RWPE2 (cell line): Measurements from ENCODE around the gene NID2.
A peak's percentile ranks its signal among the peaks of the same experiment; 100 is the strongest.

Experiments
- ATAC-seq: fragments of 200-7000 bp; cut with Tn5 transposase; 3 replicates; pipeline ENCODE4 v1.9.1; 2021; ENCODE audit warnings: low read depth
- DNase-seq: peaks from one replicate; pipeline ENCODE4 v3.0.0-alpha.2; 2020; ENCODE audit warnings: low spot score
- H3K27ac ChIP-seq: fragments of 450-650 bp; 2 replicates; pipeline ENCODE4 v1.5.1; 2017; ENCODE audit warnings: mild to moderate bottlenecking; ENCODE audit not compliant: poor library complexity, severe bottlenecking
- H3K27me3 ChIP-seq: fragments of 250-450 bp; sonication (Bioruptor Pico); 2 replicates; pipeline ENCODE4 v1.5.1; 2021; ENCODE audit warnings: mild to moderate bottlenecking, moderate library complexity; ENCODE audit not compliant: insufficient read depth, poor library complexity, severe bottlenecking
- H3K36me3 ChIP-seq: fragments of 250-450 bp; sonication (Bioruptor Pico); 2 replicates; pipeline ENCODE4 v1.5.1; 2020; ENCODE audit warnings: low read depth, mild to moderate bottlenecking, moderate library complexity
- H3K4me1 ChIP-seq: fragments of 250-450 bp; sonication (Bioruptor Pico); 2 replicates; pipeline ENCODE4 v1.5.1; 2021; ENCODE audit warnings: mild to moderate bottlenecking, moderate library complexity; ENCODE audit not compliant: insufficient read depth, poor library complexity, severe bottlenecking
- H3K4me3 ChIP-seq: fragments of 250-450 bp; sonication (Bioruptor Pico); 2 replicates; pipeline ENCODE4 v1.5.1; 2021; ENCODE audit warnings: mild to moderate bottlenecking, moderate library complexity; ENCODE audit not compliant: severe bottlenecking
- H3K9me3 ChIP-seq: fragments of 250-450 bp; sonication (Bioruptor Pico); 2 replicates; pipeline ENCODE4 v1.5.1; 2021; ENCODE audit warnings: mild to moderate bottlenecking, moderate library complexity; ENCODE audit not compliant: severe bottlenecking
- TF ChIP-seq, protein P1 (sequence below): fragments of 450-650 bp; IDR thresholded peaks from one replicate; pipeline ENCODE4 v1.5.1; 2017; ENCODE audit warnings: mild to moderate bottlenecking, moderate library complexity; ENCODE audit not compliant: poor library complexity, severe bottlenecking

Gene NID2

DNA sequence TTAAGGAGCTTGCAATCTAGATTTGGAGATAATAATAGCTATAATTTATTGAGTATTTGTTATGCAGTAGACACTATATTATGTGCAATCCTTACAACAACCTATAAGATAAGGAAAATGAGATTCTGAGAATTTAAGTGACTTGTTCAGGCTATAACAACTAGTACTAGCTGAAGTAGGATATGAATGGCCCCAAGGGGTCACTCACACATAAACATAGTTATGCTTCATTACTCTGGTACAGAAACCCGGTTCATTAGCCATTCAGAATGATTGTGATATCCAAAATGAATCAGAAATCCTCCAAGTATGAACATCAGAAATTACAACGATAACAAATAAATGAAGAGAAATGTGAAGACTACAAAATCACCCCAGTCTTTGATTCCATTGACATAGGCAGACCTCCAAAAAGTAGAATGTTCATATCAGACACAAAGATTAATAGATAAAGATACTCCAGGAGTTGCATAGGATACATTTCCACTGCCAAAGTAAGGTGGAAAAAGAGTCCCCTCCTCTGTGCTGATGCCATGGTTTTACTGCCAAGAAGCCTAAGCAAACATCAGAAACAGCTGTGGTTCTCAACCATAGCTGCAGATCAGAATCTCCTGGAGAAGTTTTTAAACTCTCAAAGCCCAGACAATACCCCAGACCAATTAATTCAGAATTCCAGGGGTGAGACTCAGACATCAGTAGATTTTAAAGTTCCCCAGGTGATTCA, 8.6 kb upstream of the NID2 start:
- TF ChIP-seq, protein P1, sequence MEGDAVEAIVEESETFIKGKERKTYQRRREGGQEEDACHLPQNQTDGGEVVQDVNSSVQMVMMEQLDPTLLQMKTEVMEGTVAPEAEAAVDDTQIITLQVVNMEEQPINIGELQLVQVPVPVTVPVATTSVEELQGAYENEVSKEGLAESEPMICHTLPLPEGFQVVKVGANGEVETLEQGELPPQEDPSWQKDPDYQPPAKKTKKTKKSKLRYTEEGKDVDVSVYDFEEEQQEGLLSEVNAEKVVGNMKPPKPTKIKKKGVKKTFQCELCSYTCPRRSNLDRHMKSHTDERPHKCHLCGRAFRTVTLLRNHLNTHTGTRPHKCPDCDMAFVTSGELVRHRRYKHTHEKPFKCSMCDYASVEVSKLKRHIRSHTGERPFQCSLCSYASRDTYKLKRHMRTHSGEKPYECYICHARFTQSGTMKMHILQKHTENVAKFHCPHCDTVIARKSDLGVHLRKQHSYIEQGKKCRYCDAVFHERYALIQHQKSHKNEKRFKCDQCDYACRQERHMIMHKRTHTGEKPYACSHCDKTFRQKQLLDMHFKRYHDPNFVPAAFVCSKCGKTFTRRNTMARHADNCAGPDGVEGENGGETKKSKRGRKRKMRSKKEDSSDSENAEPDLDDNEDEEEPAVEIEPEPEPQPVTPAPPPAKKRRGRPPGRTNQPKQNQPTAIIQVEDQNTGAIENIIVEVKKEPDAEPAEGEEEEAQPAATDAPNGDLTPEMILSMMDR: no peak
- peaks cover 51% of the 10 kb centered on the region for H3K4me1 ChIP-seq
- H3K36me3 ChIP-seq: no peaks in the 10 kb centered on the region
- H3K27me3 ChIP-seq: no peaks in the 10 kb centered on the region
- H3K27ac ChIP-seq: peak overlapping the region; percentile 86
- ATAC-seq (no peak), DNase-seq (no peak)
- no peak overlapping the region for H3K4me3 ChIP-seq
- H3K9me3 ChIP-seq: no peaks in the 10 kb centered on the region

DNA sequence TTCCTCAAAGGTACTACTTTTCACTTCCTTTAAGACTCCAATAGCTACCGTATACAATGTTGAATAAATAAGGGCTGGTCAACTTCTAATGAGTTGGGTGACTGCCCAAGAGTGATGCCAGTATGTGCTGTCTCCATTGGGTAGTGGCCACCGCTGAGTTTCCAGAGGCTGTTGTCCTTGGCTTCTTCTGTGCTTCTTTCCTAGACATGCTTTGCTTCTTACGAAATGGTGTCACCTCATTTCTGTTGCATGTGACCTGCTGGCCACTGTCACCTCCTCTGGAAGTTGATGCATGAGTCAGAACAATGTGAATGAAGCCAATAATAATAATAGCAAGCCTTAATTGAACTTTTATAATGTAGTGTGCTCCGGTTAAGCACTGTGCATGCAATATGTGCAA, 7.5 kb upstream of the NID2 start:
- DNase-seq: no peak
- Histone ChIP-seq H3K9me3 (no peaks in the 10 kb centered on the region), H3K27ac (no peak overlapping the region), H3K36me3 (no peaks in the 10 kb centered on the region), H3K4me1 (peaks cover 47% of the 10 kb centered on the region), H3K27me3 (no peaks in the 10 kb centered on the region), H3K4me3 (no peak overlapping the region)
- TF ChIP-seq, protein P1: no peak
- ATAC-seq: no peak

DNA sequence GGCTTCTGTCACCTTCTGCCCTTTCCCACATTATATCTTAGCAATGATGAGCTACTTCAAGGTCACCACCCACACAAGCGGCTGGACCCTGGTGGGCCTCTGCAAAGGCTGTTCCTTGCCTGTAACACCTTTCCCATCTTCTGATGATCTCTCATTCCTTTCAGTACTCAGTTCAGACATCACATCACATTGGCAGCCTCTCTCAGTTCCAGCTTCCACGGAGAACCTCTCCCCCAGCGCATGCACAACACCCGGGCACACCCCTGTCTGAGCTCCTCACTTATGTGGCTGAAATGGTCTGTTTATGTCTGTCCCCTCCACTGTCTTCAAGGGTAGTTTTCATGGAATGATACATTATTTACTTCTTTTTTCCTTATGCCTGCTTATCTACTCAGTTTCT, 6.5 kb upstream of the NID2 start:
- Histone ChIP-seq H3K27me3 (peaks cover 2% of the 10 kb centered on the region), H3K4me3 (no peak overlapping the region), H3K9me3 (no peaks in the 10 kb centered on the region), H3K4me1 (peaks cover 37% of the 10 kb centered on the region), H3K27ac (no peak overlapping the region), H3K36me3 (no peaks in the 10 kb centered on the region)
- DNase-seq (no peak), ATAC-seq (no peak)
- TF ChIP-seq, protein P1: no peak

DNA sequence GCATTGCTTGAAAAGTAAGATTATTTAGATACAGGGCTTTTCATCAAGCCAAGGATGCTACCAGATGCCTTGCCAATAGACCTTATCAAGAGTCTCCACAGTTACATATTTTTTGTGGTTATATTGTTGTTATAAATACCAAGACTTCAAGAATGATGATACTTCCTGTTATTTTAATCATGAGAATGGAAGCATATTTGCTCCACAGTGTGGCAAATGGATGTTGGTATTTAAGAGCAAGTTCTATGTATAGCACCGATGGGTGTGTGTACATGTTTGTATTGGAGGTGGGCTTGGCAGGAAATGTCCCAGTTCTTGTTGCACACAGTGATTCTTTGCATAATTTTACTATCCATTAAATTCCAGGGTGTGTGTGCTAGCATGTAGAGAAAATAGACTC, 4.4 kb upstream of the NID2 start:
- H3K36me3 ChIP-seq: no peaks in the 10 kb centered on the region
- H3K27ac ChIP-seq: peak overlapping the region; percentile 29
- ATAC-seq (peak; percentile 21; the same call in 2 of the 3 replicates), DNase-seq (no peak)
- TF ChIP-seq, protein P1: no peak
- H3K27me3 ChIP-seq: peaks cover 12% of the 10 kb centered on the region
- H3K4me3 ChIP-seq: no peak overlapping the region
- no peaks in the 10 kb centered on the region for H3K9me3 ChIP-seq
- peaks cover 16% of the 10 kb centered on the region for H3K4me1 ChIP-seq

DNA sequence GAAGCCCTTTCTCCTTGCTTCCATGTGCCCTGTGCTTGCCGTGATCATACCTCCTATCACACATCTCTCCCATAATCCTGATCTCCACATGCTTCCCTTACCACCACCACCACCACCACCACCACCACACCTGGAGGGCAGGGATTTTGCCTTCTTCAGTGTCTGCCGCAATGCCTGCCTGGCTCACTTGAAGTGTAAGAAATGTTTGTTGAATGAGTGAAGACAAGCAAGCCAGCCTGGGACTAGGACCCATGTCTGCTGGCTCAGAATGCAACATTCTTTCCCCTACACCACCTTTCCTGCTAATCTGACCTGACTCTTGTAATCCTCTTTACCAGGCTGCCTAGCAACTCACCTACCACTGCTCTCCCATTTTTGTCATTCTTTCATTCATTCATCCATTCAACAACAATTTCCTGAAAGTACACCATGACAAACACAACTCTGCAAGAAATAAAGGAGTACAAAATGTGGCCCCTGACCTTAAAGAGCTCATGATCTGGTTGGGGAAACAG, 3.5 kb upstream of the NID2 start:
- H3K4me3 ChIP-seq: no peak overlapping the region
- peaks cover 21% of the 10 kb centered on the region for H3K27me3 ChIP-seq
- peak overlapping the region; percentile 29 for H3K27ac ChIP-seq
- TF ChIP-seq, protein P1: no peak
- H3K9me3 ChIP-seq: no peaks in the 10 kb centered on the region
- peaks cover 7% of the 10 kb centered on the region for H3K4me1 ChIP-seq
- DNase-seq (no peak), ATAC-seq (no peak)
- H3K36me3 ChIP-seq: no peaks in the 10 kb centered on the region
